NCI-H526 (cell line): ENCODE results near the gene ZNF644.
"Not testable (repeated sequence)": the region's sequence is repeated elsewhere in the genome, so short reads cannot be mapped to it uniquely, and the experiment has no call there.

Experiments used
- DNase-seq, 2 experiments: peaks; one replicate each; lab custom pipeline; 2025; lab: John Stamatoyannopoulos, UW

Gene ZNF644

DNA sequence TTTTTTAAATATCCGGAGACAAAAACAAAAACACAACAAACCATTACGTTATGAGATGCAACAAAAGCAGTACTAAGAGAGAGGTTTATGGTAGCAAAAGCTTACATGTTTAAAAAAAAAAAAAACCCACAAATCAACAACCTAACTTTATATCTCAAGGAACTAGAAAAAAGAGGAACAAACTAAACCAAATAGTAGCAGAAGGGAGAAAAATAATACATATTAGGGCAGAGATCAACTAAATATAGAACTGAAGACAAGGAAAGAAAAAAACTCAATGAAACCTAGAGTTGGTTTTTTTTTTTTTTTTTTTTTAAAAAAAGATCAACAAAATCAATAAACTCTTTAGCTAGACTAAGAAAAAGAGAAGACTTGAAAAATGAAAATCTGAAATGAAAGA lies 34.9 kb downstream of the ZNF644 start:
- DNase-seq = no peak

DNA sequence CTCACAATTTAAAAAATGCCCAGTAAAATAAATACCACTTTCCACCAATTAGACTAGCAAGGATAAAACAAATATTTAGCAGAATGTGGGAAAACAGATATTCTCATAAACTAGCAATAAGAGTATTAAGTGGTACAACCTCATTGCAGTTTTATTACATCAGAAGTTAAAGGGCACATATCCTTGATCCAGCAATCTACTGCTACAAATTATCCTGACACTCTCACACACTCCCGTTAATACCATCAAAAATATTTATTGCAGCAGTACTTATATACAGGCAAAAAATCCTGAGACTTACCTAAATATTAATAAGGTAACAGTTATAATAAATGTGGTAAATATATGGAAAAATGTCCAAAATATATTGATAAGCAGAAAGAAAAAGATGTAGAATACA lies 44.3 kb downstream of the ZNF644 start:
- no peak for DNase-seq

DNA sequence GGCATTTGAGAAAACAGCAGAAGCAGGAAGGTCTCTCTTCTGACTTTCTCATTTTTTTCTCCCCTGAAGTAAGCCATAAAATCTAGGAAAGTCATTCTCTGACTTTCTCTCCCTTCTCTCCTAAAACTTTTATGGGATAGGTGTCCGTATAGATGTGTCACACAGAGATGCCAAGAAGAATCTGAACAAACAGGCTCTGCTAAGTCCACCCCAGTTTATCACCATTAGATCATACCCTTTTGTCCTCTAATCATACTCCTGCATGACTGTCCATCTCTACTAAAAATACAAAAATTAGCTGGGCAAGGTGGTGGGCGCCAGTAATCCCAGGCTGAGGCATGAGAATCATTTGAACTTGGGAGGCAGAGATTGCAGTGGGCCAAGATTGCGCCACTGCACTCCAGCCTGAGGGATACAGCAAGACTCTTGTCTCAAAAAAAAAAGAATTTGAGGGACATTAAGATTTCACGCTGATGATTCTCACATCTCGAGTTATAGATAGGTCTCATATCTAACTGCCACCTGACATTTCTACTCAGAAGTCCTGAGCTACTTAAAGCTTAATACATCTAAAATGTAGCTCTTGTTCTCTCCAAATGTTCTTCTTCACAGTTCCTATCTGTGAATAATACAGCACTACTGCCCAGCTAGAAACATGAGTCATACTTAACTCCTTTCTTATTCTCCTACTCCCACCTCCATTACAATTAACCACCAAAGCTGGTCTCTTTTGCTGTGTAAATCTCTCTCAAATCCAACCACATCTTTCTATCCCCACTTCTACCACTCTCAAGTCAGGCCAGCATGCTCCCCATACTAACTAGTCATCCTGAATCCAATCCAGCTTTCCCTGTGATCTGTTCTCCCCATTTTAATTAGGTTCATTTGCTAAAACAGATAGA lies 47.7 kb downstream of the ZNF644 start:
- no peak for DNase-seq

DNA sequence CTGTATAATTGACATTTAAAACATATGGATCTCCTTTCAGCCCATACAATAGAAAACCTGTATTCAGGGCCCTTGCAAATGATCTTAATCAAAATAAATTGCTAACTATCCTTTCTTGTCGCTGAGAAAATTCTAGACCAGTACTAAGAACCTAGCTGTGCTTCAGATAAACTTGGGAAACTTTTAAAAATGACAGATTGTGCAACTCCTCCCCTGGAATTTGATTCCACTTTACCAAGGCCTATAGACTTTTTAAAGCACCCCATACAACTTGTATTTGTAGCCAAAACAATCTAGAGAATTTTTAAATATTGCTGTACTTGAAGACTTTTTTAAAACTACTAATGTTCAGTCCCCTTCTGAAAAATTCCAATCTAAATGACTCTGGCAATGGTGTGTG lies 51.6 kb downstream of the ZNF644 start:
- no peak for DNase-seq

DNA sequence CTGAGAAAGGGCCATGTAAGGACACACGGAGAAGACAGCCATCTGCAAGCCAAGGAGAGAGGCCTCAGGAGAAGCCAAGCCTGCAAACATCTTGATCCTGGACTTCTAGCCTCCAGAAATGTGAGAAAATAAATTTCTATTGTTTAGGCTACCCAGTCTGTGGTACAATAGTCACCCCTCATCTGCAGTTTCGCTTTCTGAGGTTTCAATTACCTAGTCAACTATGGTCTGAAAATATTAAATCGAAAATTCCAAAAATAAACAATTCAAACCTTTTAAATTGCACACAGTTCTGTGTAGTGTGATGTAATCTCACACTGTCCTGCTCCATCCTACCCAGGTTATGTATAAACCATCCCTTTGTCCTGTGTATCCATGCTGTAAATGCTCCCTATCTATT lies 52.6 kb downstream of the ZNF644 start:
- DNase-seq = no peak

DNA sequence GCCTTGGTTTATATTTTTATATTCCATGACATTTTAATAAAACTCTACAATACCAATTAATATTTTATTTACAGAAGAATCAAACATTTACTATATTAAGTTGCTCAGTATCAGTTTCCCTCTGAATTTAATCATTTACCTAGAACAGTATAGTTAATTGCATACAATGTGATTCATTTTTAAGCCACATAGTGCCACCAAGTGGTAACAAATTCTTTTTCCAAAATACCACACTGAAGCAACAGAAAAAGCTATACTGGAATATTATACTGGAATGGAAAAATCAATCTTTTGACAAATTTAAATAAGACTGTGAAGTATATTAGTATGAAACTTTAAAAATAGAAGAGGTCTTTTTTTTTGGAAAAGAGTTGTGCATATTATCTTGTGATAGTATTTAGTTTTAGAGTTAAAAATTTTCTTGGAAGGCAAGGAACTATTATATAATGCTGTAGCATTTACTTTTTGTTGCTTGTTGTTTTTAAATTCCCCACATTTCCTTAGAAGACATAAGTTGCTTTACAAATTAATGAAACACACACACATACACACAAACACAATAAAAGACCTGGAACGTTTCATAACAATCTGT lies 57.3 kb downstream of the ZNF644 start:
- peak in 1 of 2 experiments; percentile 47 for DNase-seq

DNA sequence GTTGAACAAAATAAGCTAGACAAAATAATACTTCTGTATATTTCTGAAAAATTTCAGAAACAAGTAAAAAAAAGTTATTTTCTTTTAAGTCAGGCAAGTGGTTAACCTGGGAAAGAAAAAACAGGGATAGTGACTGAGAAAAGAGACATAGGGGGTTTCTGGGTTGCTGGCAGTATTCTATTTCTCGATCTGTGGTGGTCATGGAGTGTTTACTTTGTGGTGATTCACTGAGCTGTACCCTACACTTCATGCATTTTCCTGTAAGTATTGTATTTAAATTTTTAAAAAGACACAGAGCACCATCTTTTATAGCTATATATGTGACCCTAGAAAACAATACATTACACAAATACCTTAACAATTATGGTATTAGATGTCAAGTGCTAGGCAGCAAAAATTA lies 58.2 kb downstream of the ZNF644 start:
- DNase-seq = no peak

DNA sequence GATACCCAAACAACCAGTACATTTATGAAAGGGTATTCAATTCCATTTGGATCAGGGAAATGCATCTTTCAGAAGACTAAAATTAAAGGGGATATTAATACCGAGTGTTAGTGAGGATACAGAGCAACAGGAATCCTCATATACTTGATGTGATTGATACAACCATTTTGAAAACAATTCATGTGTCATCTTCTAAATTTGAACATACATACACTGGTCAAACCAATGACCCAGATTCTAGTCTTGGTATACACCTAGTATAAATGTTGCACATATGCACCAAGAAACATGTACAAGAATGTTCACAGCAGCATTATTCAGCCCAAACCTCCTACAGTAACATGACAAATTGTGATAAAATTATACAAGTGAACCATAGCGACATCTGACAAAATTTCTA lies 58.6 kb downstream of the ZNF644 start:
- DNase-seq = no peak

DNA sequence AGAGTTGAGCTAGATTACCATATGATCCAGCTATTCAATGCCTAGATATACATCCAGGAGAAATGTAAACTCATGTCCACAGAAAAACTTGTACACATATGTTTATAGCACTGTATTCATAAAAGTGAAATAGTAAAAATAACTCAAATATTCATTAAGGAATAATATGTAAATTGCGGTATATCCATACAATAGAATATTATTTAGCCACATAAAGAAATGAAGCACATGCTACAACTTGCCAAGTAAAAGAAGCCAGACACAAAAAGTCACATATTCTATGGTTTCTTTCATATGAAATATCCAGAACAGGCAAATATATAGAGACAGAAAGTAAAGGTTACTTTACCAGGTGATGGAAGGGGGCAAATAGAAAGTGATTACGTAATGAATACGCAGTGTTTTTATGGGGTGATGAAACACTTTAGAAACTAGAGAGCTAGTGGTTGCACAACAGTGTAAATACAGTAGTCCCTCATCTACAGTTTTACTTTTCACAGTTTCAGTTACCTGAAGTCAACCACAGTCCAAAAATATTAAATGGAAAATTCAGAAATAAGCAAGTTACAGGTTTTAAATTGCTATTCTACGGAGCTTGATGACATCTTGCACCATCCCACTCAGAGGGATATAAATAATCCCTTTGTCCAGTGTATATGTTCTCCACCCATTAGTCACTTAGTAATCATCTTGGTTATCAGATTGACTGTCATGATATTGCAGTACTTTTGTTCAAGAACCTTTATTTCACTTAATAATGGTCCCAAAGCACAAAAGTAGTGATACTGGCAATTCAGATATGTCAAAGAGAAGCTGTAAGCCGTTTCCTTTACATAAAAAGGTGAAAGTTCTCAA lies 62.3 kb downstream of the ZNF644 start:
- no peak for DNase-seq

DNA sequence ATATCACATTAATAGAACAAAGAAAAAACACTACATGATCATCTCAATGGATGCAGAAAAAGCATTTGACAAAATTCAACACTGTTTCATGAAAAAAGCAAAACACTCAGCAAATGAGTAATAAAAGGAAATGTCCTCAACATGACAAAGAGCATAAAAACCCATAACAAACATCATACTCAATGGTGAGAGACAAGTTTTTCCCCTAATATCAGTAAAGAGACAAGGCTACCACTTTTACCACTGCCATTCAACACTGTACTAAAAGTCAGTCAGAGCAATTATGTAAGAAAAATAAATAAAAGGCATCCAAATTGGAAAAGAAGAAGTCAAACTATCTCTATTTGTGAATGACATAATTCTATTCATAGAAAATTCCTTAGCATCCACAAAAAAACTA lies 64.3 kb downstream of the ZNF644 start:
- no peak for DNase-seq

DNA sequence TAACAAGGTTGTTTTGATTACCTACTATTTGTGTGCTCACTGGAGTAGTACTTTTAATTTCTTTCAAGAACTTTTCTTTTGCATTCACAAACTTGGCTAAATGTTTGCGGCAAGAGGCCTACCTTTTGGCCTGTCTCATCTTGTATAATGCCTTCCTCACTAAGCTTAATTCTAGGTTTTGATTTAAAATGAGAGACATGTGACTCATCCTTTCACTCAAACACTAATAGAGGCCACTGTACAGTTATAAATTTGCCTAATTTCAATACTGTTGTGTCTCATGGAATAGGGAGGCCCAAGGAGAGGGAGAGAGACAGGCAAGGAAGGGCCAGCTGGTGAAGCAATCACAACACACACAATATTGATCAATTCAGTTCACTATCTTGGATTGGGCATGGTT lies 66.1 kb downstream of the ZNF644 start:
- no peak for DNase-seq

DNA sequence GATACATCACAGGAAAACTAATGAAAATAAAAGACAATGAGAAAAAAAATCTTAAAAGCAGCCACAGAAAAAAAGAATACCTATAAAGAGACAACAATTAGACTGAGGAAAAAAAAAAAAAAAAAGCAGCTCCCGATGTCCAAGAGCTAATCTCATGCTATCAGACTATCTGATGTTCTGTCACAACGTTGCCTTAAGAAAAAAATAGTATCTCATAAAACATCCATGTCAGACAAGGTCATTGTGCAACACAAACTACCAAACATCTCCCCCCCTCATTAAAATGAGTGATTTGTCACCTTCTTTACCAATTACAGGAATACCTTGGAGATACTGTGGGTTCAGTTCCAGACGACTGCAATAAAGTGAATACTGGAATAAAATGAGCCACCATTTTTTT lies 68.9 kb downstream of the ZNF644 start:
- no peak for DNase-seq

DNA sequence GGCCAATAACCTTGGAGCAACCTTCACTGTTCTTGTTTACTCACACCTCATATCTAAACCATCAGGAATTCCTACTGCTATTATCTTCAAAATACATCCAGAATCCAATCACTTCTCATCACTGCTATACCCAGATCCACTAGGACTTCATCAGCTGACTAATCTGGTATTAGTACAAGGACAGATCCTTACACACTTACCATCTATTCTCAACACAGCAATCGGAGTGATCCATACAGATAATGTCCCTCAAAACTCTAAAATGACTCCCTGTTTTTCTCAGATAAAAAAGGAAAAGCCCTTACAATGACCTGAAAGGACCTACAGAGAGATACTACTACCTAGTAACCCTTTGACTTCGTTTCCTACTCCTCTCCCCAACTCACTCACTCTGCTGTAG lies 70.8 kb downstream of the ZNF644 start:
- no peak for DNase-seq

DNA sequence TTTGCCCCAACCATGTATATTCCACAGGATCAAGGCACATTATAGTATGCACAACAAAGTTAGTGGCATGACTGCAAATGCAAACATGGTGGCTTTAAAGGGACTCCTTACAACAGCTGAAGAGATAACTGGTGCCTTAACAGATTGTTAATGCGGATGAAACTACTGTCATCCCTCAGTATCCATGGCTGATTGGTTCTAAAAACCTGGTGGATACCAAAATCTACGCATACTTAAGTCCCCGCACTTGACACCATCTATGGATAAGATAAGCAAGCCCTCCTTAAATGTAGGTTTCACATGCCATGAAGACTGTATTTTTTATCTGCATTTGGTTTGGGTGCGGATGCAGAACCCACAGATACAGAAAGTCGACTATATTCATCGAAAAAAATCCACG lies 73.5 kb downstream of the ZNF644 start:
- DNase-seq = no peak

DNA sequence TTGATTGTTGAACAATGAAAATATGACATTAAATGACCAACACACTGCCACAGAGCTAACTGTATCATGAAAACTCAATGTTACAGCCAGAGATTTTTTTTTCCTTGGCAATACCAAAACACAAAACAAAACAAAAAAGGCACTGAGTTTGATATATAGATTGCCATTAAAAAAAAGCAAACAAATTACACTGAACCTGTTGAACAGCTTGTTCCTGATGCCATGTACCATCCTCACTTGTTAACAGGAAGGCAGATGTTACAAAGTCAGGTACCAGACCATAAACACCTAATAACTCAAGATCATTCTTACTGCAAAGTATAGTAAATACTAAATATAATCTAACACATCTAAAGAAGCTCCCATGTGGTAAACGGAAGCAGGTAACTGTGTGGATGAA lies 75.2 kb downstream of the ZNF644 start:
- DNase-seq = no peak

DNA sequence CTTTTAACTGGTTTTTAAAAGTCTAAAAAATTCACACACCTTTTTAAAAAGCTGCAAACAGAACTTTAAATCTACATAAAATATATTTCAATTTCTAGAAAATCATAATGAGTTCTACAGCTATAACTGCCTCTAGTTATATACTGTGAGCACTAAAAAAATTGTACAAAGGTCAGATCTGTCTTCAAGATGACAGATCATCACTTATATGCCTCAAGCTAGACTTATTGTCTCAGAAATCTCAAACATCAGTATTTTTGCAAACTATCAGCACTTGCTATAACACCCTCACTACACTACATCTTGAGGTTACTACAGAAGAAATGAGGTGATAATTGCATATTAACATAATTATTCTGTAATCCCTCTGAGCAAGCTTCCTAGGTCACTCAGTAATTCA lies 76.5 kb downstream of the ZNF644 start:
- DNase-seq = no peak

DNA sequence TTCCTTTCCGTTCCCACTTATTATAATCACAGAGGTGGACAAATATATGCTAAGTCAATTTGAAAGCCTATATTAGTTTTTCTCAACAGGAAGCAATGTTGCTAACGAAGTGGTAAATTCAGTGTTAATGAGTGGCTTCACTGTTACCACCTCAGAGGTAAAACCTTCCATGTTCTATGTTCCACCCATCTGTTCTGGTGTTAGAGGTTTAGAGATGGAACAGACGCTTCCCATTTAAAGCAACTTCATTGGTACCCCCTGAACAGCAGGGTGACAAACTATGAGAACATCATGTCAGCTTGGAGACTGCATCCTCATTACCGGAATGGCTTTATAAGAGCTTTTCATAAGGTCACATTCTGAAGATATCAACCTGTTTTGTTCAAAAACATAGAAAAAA lies 77.9 kb downstream of the ZNF644 start:
- DNase-seq = no peak

DNA sequence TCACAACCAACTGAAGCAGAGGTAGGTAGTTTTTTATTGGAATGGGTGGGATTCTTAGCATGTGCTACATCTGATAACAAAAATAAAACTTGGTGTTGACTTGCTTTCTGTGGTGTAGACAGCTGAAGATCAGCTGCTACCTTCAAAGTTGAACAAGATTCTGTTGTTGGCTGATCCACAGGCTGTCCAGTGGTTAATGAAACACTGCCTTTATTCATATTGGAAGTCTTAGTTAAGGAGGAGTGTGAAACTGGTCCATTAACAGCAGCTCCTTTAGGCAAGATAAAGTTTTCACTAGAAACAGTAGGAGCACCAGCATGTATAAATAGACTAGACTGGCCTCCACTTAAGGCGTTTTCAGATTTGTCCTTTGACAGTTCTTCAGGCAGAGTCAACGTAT lies 81.1 kb downstream of the ZNF644 start:
- no peak for DNase-seq

DNA sequence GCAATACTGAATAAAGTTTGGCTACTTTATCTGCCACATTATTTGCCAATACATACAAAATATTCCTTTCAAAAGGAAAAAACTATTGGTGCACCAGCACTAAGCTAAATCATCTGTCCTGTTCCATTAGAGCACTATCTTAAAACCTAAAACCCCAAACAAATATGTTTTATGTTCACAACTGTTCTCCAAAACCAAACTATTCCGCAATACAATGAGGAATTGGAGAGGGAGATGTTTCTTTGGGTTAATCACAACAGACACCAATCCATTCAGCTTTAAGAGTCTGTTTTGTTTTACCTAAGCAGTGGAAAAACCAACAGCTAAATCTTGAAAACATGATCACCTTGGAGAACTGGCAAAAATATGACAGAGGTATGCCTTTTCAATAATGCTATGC lies 85.1 kb downstream of the ZNF644 start:
- no peak for DNase-seq

DNA sequence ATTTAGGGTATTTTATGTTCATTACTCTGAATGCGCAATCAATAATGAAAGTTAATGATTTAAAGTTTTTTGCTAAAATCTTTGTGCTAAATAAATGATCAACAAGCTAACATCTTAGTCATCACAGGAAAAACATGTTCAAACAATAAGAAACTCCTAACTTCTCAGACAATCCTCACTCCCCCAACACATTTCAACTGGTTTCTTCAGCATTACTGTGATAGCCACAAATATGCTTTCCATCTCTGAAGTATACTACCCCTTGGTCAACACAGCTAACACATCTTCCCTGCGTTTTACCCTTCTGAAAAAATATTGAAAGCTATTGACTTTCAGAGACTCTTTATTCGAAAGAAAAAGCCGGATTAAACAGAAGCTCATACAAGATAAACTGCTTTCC lies 85.8 kb downstream of the ZNF644 start:
- DNase-seq = no peak

DNA sequence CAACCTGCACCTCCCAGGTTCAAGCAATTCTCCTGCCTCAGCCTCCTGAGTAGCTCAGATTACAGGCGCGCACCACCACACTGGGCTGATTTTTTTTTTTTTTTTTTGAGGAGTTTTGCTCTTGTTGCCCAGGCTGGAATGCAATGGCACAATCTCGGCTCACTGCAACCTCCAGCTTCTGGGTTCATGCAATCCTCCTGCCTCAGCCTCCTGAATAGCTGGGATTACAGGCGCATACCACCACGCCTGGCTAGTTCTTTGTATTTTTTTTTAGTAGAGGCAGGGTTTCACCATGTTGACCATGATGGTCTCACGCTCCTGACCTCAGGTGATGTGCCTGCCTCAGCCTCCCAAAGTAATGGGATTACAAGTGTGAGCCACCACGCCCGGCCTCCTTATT lies 93.6 kb downstream of the ZNF644 start:
- not testable (repeated sequence) for DNase-seq

DNA sequence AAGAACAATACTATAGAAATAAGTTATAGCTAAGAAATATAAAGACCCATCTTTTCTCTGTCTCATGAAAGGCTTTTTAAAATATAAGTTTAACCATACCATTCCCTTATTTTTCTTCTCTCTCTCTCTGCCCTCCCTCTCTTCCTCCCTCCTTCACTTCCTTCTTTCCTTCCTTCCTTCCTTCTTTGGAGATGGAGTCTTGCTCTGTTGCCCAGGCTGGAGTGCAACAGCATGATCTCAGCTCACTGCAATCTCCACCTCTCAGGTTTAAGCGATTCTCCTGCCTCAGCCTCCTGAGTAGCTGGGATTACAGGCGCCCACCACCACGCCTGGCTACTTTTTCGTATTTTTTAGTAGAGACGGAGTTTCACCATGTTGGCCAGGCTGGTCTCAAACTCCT lies 94.2 kb downstream of the ZNF644 start:
- DNase-seq = not testable (repeated sequence)

DNA sequence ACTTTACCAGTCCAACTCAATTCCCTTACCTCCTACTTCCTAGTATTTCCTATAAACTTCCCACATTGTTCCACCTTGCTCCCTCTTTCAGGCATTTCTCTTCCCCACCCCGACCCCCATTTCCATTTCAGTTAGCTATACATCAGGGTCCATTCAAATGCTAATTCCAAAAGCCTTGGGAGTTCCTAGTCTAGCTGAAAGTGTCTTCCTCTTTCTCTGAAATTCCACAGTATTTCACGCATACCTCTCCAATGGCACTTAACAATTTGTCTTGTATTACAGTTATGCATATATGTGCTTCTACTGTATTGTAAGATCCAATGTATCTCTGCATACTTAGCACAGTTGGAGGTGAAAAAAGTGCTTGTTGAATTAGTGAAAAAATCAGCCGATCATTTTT lies 94.9 kb downstream of the ZNF644 start:
- no peak for DNase-seq
